Measurements from ENCODE around the gene MTUS2.

DNA sequence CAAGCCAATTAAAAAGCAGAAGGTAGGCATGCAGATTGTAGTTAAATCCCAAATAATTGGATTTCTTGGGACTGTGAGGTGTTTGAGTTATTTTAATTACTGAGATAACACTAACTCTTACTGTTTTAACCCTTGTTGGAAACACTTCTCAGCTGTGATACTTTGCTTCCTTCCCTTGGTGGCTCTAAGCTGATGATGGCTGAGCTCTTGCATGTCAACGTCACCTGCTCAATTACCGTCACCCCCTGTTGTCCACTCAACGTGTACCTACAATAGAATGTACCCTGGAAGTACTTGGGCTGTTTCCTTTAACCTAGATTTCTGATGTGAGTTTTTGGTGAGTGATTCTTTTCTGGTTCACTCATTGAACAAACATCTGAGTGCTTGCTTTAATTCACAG lies 471.9 kb downstream of the MTUS2 start:
- TF ChIP-seq, protein P1, sequence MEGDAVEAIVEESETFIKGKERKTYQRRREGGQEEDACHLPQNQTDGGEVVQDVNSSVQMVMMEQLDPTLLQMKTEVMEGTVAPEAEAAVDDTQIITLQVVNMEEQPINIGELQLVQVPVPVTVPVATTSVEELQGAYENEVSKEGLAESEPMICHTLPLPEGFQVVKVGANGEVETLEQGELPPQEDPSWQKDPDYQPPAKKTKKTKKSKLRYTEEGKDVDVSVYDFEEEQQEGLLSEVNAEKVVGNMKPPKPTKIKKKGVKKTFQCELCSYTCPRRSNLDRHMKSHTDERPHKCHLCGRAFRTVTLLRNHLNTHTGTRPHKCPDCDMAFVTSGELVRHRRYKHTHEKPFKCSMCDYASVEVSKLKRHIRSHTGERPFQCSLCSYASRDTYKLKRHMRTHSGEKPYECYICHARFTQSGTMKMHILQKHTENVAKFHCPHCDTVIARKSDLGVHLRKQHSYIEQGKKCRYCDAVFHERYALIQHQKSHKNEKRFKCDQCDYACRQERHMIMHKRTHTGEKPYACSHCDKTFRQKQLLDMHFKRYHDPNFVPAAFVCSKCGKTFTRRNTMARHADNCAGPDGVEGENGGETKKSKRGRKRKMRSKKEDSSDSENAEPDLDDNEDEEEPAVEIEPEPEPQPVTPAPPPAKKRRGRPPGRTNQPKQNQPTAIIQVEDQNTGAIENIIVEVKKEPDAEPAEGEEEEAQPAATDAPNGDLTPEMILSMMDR (IDR thresholded peaks at IDR 0.05; ENCODE audit: low read length): no peak
- no peak for TF ChIP-seq EZH2phosphoT487 (IDR thresholded peaks at IDR 0.05; ENCODE audit: low read length)

Data from MM.1S (cell line).